CD14-positive monocyte (primary cell): ENCODE measurements around the gene ARHGAP45. TPM values are rescaled to one million over a fixed set of nuclear protein-coding genes. Genes with fewer than 3 reads are reported as not detected.

ENCODE experiments used
- DNase-seq, 3 donors: peaks; one replicate each; pipeline ENCODE4 v3.0.0-alpha.2; 2011 to 2022
- H2AFZ ChIP-seq: 2 replicates; pipeline ENCODE4 v1.6.0; 2012; ENCODE audit warnings: mild to moderate bottlenecking, low read depth, low read length, inconsistent platforms; ENCODE audit not compliant: insufficient read depth, poor library complexity, severe bottlenecking
- H3K27ac ChIP-seq, 2 donors: 1 replicate in 1 of 2; 2 replicates in 1 of 2; pipeline ENCODE4 v1.5.1; 2012 to 2013; ENCODE audit warnings: low read length in 2 of 2, control low read depth in 1 of 2, inconsistent platforms in 1 of 2, low read depth in 1 of 2, mild to moderate bottlenecking in 1 of 2
- H3K27me3 ChIP-seq, 2 donors: one replicate each; pipeline versions ENCODE4 v1.6.0 to v1.6.1; 2011 to 2013; ENCODE audit warnings: low read length in 2 of 2; ENCODE audit not compliant: control insufficient read depth in 2 of 2, insufficient read depth in 2 of 2
- H3K36me3 ChIP-seq, 2 donors: replicated peaks in 1 of 2; 1 replicate in 1 of 2; 2 replicates in 1 of 2; pipeline versions ENCODE4 v1.5.1 to v1.6.1; 2012 to 2013; ENCODE audit warnings: low read length in 2 of 2, control low read depth in 1 of 2, inconsistent platforms in 1 of 2, mild to moderate bottlenecking in 1 of 2; ENCODE audit not compliant: insufficient read depth in 2 of 2, control insufficient read depth in 1 of 2
- H3K4me1 ChIP-seq, 2 donors: 1 replicate in 1 of 2; 2 replicates in 1 of 2; pipeline versions ENCODE4 v1.5.1 to v1.6.1; 2012 to 2013; ENCODE audit warnings: low read length in 2 of 2, control low read depth in 1 of 2, inconsistent platforms in 1 of 2, mild to moderate bottlenecking in 1 of 2, moderate library complexity in 1 of 2; ENCODE audit not compliant: insufficient read depth in 2 of 2, control insufficient read depth in 1 of 2
- H3K4me2 ChIP-seq: replicated peaks from 2 replicates; pipeline ENCODE3; 2012; ENCODE audit warnings: low read length, moderate library complexity, mild to moderate bottlenecking; ENCODE audit not compliant: poor library complexity, severe bottlenecking; ENCODE audit errors: extremely low read depth
- H3K4me3 ChIP-seq, 3 experiments: fragments of 200-600 bp in 1 of 3; sonication (generic) in 1 of 3; replicated peaks in 1 of 3; 1 replicate in 2 of 3; 2 replicates in 1 of 3; pipeline ENCODE4 v1.5.1; 2011 to 2013; ENCODE audit warnings: low read length in 3 of 3, mild to moderate bottlenecking in 3 of 3, control low read depth in 2 of 3, low read depth in 2 of 3, inconsistent platforms in 1 of 3, moderate library complexity in 1 of 3
- H3K79me2 ChIP-seq: 2 replicates; pipeline ENCODE4 v1.6.0; 2012; ENCODE audit warnings: mild to moderate bottlenecking, control low read depth, inconsistent platforms, low read length, moderate library complexity; ENCODE audit not compliant: insufficient read depth
- H3K9ac ChIP-seq: 2 replicates; pipeline ENCODE4 v1.6.0; 2017; ENCODE audit warnings: low read length, mild to moderate bottlenecking; ENCODE audit not compliant: insufficient read depth, poor library complexity, severe bottlenecking
- H3K9me3 ChIP-seq, 2 donors: replicated peaks in 1 of 2; 1 replicate in 1 of 2; 2 replicates in 1 of 2; pipeline versions ENCODE4 v1.5.1 to v1.6.1; 2012 to 2013; ENCODE audit warnings: low read length in 2 of 2, control low read depth in 1 of 2; ENCODE audit not compliant: control insufficient read depth in 1 of 2, insufficient read depth in 1 of 2
- H4K20me1 ChIP-seq: 2 replicates; pipeline ENCODE4 v1.6.0; 2012; ENCODE audit warnings: mild to moderate bottlenecking, low read length, control low read depth, moderate library complexity; ENCODE audit not compliant: insufficient read depth
- H3K27ac Mint-ChIP-seq, 7 donors: one replicate each; pipeline ENCODE4 v1.8.0; 2020; ENCODE audit warnings: mild to moderate bottlenecking in 7 of 7, mixed read lengths in 7 of 7, moderate library complexity in 6 of 7, inconsistent platforms in 2 of 7
- H3K27me3 Mint-ChIP-seq, 3 donors: one replicate each; pipeline ENCODE4 v1.8.0; 2021 to 2022; ENCODE audit warnings: low read depth in 3 of 3, mild to moderate bottlenecking in 3 of 3, mixed read lengths in 3 of 3, moderate library complexity in 3 of 3, inconsistent platforms in 1 of 3
- H3K36me3 Mint-ChIP-seq, 2 donors: one replicate each; pipeline ENCODE4 v1.8.0; 2020; ENCODE audit warnings: mixed read lengths in 2 of 2, inconsistent platforms in 1 of 2, mild to moderate bottlenecking in 1 of 2
- H3K4me1 Mint-ChIP-seq: one replicate; pipeline ENCODE4 v1.8.0; 2020; ENCODE audit warnings: mild to moderate bottlenecking, mixed read lengths
- H3K4me3 Mint-ChIP-seq, 2 donors: one replicate each; pipeline ENCODE4 v1.8.0; 2020; ENCODE audit warnings: mild to moderate bottlenecking in 2 of 2, mixed read lengths in 2 of 2, moderate library complexity in 1 of 2
- H3K9me3 Mint-ChIP-seq, 7 donors: one replicate each; pipeline ENCODE4 v1.8.0; 2020 to 2022; ENCODE audit warnings: mixed read lengths in 7 of 7, mild to moderate bottlenecking in 6 of 7, moderate library complexity in 6 of 7, inconsistent platforms in 2 of 7
- WGBS: methylation state at CpG from one replicate; pipeline ENCODE4 v1.1.5; 2013; ENCODE audit warnings: missing lambda C conversion rate; ENCODE audit not compliant: insufficient coverage; 5-methylcytosine and 5-hydroxymethylcytosine counted together
- intact Hi-C, 2 donors: fragments of 100-400 bp; cut with micrococcal nuclease; formaldehyde crosslinking; loops; one replicate each; pipeline versions ENCODE4 v1.15.0 to v1.15.1; 2023
- polyA plus RNA-seq, 3 donors: library from polyadenylated mRNA; depleted of rRNA in 1 of 3; unstranded in 2 of 3; stranded (reverse) in 1 of 3; fragments of 300-500 nt in 2 of 3; fragments of >200 nt in 1 of 3; fragmentation: Illumina TruSeq in 2 of 3; gene quantifications; 1 replicate in 2 of 3; 2 replicates in 1 of 3; pipeline ENCODE4 v1.2.3, GENCODE V29; 2012 to 2021
- TF ChIP-seq, protein P1 (sequence below): fragments of 200-600 bp; IDR thresholded peaks from one replicate; pipeline ENCODE4 v1.8.0; 2022; ENCODE audit warnings: antibody characterized with exemption, mild to moderate bottlenecking

Gene ARHGAP45
- polyA plus RNA-seq, 3 donors = 108 to 308 (median 137) TPM

DNA sequence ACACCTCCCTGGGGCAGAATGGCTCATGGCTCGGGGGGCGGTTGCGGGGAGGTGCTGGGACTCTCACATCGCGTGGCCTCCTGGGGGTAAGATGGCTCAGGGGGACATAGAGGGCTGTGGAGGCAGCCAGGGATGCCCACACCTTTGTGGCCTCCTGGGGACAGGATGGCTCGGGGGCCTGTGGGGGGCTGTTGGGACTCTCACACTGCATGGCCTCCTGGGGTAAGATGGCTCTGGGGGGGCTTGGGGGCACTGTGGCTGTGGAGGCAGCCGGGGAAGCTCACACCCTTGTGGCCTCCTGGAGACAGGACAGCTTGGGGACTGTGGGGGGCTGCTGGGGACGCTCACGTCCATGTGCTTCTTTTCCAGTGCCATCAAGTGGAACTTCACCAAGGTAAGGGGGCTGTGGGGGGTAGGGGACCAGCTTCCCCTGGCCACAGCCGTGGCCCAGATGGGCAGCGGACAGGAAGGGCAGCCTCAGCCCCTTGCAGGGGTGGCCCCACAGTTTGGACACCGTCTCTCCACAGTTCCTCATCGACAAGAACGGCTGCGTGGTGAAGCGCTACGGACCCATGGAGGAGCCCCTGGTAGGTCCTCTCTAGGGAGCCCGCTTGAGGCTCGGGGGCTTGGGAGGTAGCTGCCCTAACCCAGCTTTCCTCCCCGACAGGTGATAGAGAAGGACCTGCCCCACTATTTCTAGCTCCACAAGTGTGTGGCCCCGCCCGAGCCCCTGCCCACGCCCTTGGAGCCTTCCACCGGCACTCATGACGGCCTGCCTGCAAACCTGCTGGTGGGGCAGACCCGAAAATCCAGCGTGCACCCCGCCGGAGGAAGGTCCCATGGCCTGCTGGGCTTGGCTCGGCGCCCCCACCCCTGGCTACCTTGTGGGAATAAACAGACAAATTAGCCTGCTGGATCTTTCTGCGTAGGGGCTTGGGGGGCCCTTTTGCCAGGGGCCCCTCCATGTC, 39.2 kb downstream of the ARHGAP45 start:
- 86% methylated on average over 28 of the region's 32 CpGs for WGBS
- peaks cover 27% of the 10 kb centered on the region for H3K79me2 ChIP-seq
- Mint-ChIP-seq H3K9me3 (peaks cover 0 to under 1% (median 0%) of the 10 kb centered on the region in 7 donors), H3K36me3 (peaks cover 13 to 35% of the 10 kb centered on the region in 2 donors), H3K4me1 (peaks cover 38% of the 10 kb centered on the region), H3K27me3 (peaks cover 0 to under 1% (median 0%) of the 10 kb centered on the region in 3 donors), H3K27ac (peak overlapping the region in 3 of 7 donors; percentile 30 to 73 (median 30)), H3K4me3 (peak overlapping the region; percentile 43 to 46)
- DNase-seq = no peak
- H2AFZ ChIP-seq = no peak overlapping the region
- intact Hi-C loops = loop anchor here in 1 of 2 donors (10.0 kb wide), 2 partner anchors 81 to 139 kb away; partner anchors contain the start of genes ATP5F1D, CNN2, MIDN and RNU6-2
- H3K9me3 ChIP-seq = no peaks in the 10 kb centered on the region
- H3K27ac ChIP-seq = no peak overlapping the region
- H4K20me1 ChIP-seq = peaks cover 60% of the 10 kb centered on the region
- H3K9ac ChIP-seq = no peak overlapping the region
- peak overlapping the region in 1 of 3 experiments; percentile 86 for H3K4me3 ChIP-seq
- H3K36me3 ChIP-seq = peaks cover 38 to 49% of the 10 kb centered on the region in 2 donors
- H3K4me1 ChIP-seq = peaks cover 48 to 57% of the 10 kb centered on the region in 2 donors
- TF ChIP-seq, protein P1, sequence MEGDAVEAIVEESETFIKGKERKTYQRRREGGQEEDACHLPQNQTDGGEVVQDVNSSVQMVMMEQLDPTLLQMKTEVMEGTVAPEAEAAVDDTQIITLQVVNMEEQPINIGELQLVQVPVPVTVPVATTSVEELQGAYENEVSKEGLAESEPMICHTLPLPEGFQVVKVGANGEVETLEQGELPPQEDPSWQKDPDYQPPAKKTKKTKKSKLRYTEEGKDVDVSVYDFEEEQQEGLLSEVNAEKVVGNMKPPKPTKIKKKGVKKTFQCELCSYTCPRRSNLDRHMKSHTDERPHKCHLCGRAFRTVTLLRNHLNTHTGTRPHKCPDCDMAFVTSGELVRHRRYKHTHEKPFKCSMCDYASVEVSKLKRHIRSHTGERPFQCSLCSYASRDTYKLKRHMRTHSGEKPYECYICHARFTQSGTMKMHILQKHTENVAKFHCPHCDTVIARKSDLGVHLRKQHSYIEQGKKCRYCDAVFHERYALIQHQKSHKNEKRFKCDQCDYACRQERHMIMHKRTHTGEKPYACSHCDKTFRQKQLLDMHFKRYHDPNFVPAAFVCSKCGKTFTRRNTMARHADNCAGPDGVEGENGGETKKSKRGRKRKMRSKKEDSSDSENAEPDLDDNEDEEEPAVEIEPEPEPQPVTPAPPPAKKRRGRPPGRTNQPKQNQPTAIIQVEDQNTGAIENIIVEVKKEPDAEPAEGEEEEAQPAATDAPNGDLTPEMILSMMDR = no peak
- H3K27me3 ChIP-seq = no peaks in the 10 kb centered on the region
- peak overlapping the region; percentile 93 for H3K4me2 ChIP-seq

DNA sequence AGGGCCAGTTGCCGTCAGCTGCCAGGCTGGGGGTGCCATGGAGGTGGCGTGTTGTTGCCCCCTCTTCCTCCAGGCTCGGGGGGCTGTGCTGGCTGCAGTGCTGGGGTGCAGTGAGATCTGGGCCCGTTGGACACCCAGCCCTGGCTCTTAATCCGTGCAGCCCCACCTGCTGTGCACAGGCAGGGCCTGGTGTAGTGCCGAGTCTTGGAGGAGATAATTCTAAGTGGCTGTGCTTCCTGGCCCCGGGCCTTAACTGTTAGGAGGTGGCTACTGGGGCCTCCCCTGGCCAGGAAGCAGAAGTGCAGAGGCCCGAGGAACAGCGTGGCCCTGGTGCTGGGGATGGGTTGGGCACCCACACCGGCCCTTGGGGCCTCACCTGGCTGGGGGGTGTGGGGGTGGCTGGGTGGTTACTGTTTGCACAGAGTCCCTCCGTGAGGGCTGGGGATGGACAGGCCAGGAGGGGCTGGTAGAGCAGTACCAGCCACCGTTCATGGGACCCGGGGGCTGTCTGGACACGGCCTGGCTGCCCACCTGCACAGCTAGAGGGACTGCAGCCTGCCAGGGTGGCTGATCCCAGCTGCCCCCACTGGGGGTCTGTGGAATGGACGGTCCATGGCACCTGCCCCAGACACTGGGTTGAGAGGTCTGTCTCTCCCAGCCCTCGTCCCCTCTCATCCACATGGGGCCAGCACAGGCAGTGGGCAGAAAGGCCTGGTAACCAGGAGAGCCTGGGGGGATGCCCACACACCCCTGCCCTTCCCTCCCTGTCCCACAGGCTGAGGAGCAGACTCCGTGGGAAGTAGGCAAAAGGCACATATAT, 40.1 kb downstream of the ARHGAP45 start:
- 62% methylated on average over 14 of the region's 17 CpGs for WGBS
- peaks cover 44 to 55% of the 10 kb centered on the region in 2 donors for H3K36me3 ChIP-seq

More for the DNA sequence above, 40.1 kb downstream of the ARHGAP45 start:
- H4K20me1 ChIP-seq = peaks cover 69% of the 10 kb centered on the region
- H3K79me2 ChIP-seq = peaks cover 27% of the 10 kb centered on the region
- Mint-ChIP-seq H3K4me3 (peak overlapping the region in 1 of 2 donors; percentile 34), H3K36me3 (peaks cover 13 to 40% of the 10 kb centered on the region in 2 donors), H3K4me1 (peaks cover 29% of the 10 kb centered on the region), H3K27ac (peak overlapping the region in 1 of 7 donors; percentile 54), H3K9me3 (no peaks in the 10 kb centered on the region), H3K27me3 (no peaks in the 10 kb centered on the region)
- peak in 1 of 3 donors; percentile 33 for DNase-seq
- H3K4me2 ChIP-seq = no peak overlapping the region
- intact Hi-C loops = loop anchor here in 1 of 2 donors (10.0 kb wide), 2 partner anchors 82 to 138 kb away; partner anchors contain the start of genes ATP5F1D, CNN2, MIDN and RNU6-2
- H3K4me3 ChIP-seq = no peak overlapping the region
- TF ChIP-seq, protein P1 = peak; percentile 36
- peak overlapping the region in 1 of 2 donors; percentile 12 for H3K27ac ChIP-seq
- peaks cover 39 to 48% of the 10 kb centered on the region in 2 donors for H3K4me1 ChIP-seq
- H3K9ac ChIP-seq = no peak overlapping the region
- no peaks in the 10 kb centered on the region for H3K9me3 ChIP-seq
- H3K27me3 ChIP-seq = no peaks in the 10 kb centered on the region
- H2AFZ ChIP-seq = no peak overlapping the region
